B cell (primary cell): Measurements from ENCODE around the gene CYP27A1. TPM values are rescaled to one million over a fixed set of nuclear protein-coding genes. Genes with fewer than 3 reads are reported as not detected.

Source experiments
- ATAC-seq: fragments of 200-7000 bp; cut with Tn5 transposase; one replicate; pipeline ENCODE4 v1.10.0; 2021; ENCODE audit warnings: low read depth, mild to moderate bottlenecking, moderate number of reproducible peaks, moderate library complexity
- CTCF ChIA-PET: fragments of 350-600 bp; sonication (Branson Sonifier 250); formaldehyde crosslinking; loops from one replicate; lab custom pipeline; 2021; ENCODE audit warnings: antibody characterized with exemption, inconsistent platforms; lab: Charles Lee
- POLR2A ChIA-PET: fragments of 350-600 bp; sonication (Branson Sonifier 250); formaldehyde crosslinking; loops from one replicate; lab custom pipeline; 2021; ENCODE audit warnings: antibody characterized with exemption; lab: Charles Lee
- DNase-seq: peaks from one replicate; pipeline ENCODE4 v3.0.0; 2013
- H2AFZ ChIP-seq: 2 replicates; pipeline ENCODE4 v1.6.1; 2012; ENCODE audit warnings: mild to moderate bottlenecking, low read depth, low read length; ENCODE audit not compliant: insufficient read depth, poor library complexity, severe bottlenecking
- H3K27ac ChIP-seq, 2 donors: 1 replicate in 1 of 2; 2 replicates in 1 of 2; pipeline ENCODE4 v1.5.1; 2012 to 2013; ENCODE audit warnings: low read length in 2 of 2, mild to moderate bottlenecking in 2 of 2, moderate library complexity in 1 of 2
- H3K27me3 ChIP-seq, 4 experiments: fragments of 200-600 bp in 1 of 4; sonication (generic) in 1 of 4; replicated peaks in 1 of 4; 1 replicate in 2 of 4; 2 replicates in 2 of 4; pipeline versions ENCODE4 v1.6.1 to v1.7.0; 2013 to 2016; ENCODE audit warnings: low read length in 3 of 4, mild to moderate bottlenecking in 2 of 4, mixed read lengths in 1 of 4, moderate library complexity in 1 of 4; ENCODE audit not compliant: insufficient read depth in 4 of 4, control insufficient read depth in 3 of 4; ENCODE audit errors: control extremely low read depth in 1 of 4
- H3K36me3 ChIP-seq, 2 experiments: replicated peaks in 1 of 2; 1 replicate in 1 of 2; 2 replicates in 1 of 2; pipeline versions ENCODE4 v1.6.1 to v1.7.1; 2013; ENCODE audit warnings: low read length in 1 of 2; ENCODE audit not compliant: insufficient read depth in 2 of 2, control insufficient read depth in 1 of 2; ENCODE audit errors: control extremely low read depth in 1 of 2, extremely low read depth in 1 of 2
- H3K4me1 ChIP-seq, 2 donors: fragments of 200-600 bp in 1 of 2; sonication (generic) in 1 of 2; 1 replicate in 1 of 2; 2 replicates in 1 of 2; pipeline versions ENCODE4 v1.5.1 to v1.6.1; 2013 to 2017; ENCODE audit warnings: low read length in 2 of 2; ENCODE audit not compliant: control insufficient read depth in 2 of 2, insufficient read depth in 2 of 2
- H3K4me2 ChIP-seq: replicated peaks from 2 replicates; pipeline ENCODE3; 2012; ENCODE audit warnings: mild to moderate bottlenecking, low read depth, low read length; ENCODE audit not compliant: poor library complexity, severe bottlenecking
- H3K4me3 ChIP-seq, 5 experiments: fragments of 200-600 bp in 1 of 5; sonication (generic) in 1 of 5; 1 replicate in 3 of 5; 2 replicates in 2 of 5; pipeline versions ENCODE4 v1.5.1 to v1.7.0; 2011 to 2016; ENCODE audit warnings: low read length in 4 of 5, mild to moderate bottlenecking in 4 of 5, low read depth in 2 of 5, control low read depth in 1 of 5, moderate library complexity in 1 of 5; ENCODE audit not compliant: insufficient read depth in 1 of 5; ENCODE audit errors: control extremely low read depth in 1 of 5, extremely low read depth in 1 of 5
- H3K79me2 ChIP-seq: fragments of 200-600 bp; sonication (generic); one replicate; pipeline ENCODE4 v1.6.0; 2016; ENCODE audit warnings: low read length; ENCODE audit not compliant: control insufficient read depth, insufficient read depth
- H3K9ac ChIP-seq: fragments of 200-600 bp; sonication (generic); 2 replicates; pipeline ENCODE4 v1.6.1; 2017; ENCODE audit warnings: mild to moderate bottlenecking, low read length, moderate library complexity
- H3K9me3 ChIP-seq, 3 donors: one replicate each; pipeline versions ENCODE4 v1.6.1 to v1.7.1; 2013; ENCODE audit warnings: low read length in 2 of 3; ENCODE audit not compliant: control insufficient read depth in 2 of 3, insufficient read depth in 1 of 3; ENCODE audit errors: control extremely low read depth in 1 of 3
- H4K20me1 ChIP-seq: 2 replicates; pipeline ENCODE4 v1.6.0; 2012; ENCODE audit warnings: mild to moderate bottlenecking, low read length; ENCODE audit not compliant: insufficient read depth, control insufficient read depth, poor library complexity, severe bottlenecking
- H3K27ac Mint-ChIP-seq: one replicate; pipeline ENCODE4 v1.8.0; 2021; ENCODE audit warnings: mixed read lengths
- H3K27me3 Mint-ChIP-seq: one replicate; pipeline ENCODE4 v1.8.0; 2021; ENCODE audit warnings: mixed read lengths
- H3K4me1 Mint-ChIP-seq: one replicate; pipeline ENCODE4 v1.8.0; 2021; ENCODE audit warnings: mixed read lengths
- H3K4me3 Mint-ChIP-seq: one replicate; pipeline ENCODE4 v1.8.0; 2021; ENCODE audit warnings: mixed read lengths
- H3K9me3 Mint-ChIP-seq: one replicate; pipeline ENCODE4 v1.8.0; 2022; ENCODE audit warnings: mixed read lengths; ENCODE audit not compliant: insufficient read depth
- CTCF ChIP-seq: fragments of 200-600 bp; IDR thresholded peaks from one replicate; pipeline ENCODE4 v1.8.0; 2022; ENCODE audit warnings: antibody characterized with exemption, mild to moderate bottlenecking
- EZH2 ChIP-seq: IDR thresholded peaks from 2 replicates; pipeline ENCODE4 v1.6.1; 2012; ENCODE audit warnings: borderline replicate concordance, low read depth, mild to moderate bottlenecking, moderate library complexity, low read length; ENCODE audit not compliant: insufficient read depth, poor library complexity, severe bottlenecking
- WGBS: methylation state at CpG from one replicate; pipeline ENCODE4 v1.1.5; 2013; ENCODE audit warnings: missing lambda C conversion rate; ENCODE audit not compliant: insufficient coverage; 5-methylcytosine and 5-hydroxymethylcytosine counted together
- intact Hi-C: fragments of 100-400 bp; cut with micrococcal nuclease; formaldehyde crosslinking; loops from one replicate; pipeline ENCODE4 v1.10.0; 2022
- polyA plus RNA-seq: library from polyadenylated mRNA; depleted of rRNA; stranded (reverse); fragments of >200 nt; gene quantifications from 2 replicates; pipeline ENCODE4 v1.2.3, GENCODE V29; 2012
- total RNA-seq, 2 donors: library from RNA; stranded (reverse); fragments of 120-200 nt in 1 of 2; gene quantifications; 1 replicate in 1 of 2; 2 replicates in 1 of 2; pipeline versions ENCODE4 v1.2.3 to v1.2.4, GENCODE V29; 2013 to 2022

Gene CYP27A1
- total and polyA plus RNA-seq, 2 donors (not counting 1 experiment from before 2014, with no cell fraction given), result 0.39 to 1.1 TPM

DNA sequence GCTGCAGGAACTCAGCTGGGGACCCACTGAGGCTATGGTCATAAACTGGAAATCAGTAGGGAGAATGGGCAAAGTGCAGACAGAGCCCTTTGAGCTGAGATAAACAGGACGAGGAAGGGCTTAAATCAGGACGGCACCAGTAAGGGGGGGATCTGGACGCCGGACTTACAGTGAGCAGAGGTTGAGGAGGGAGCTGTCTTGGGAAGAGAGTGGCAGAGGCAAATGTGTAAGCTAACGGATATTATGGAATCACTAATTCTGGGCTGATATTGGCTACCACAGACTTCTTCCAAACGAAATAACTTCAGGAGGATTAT, 539 bp downstream of the CYP27A1 start:
- no peak overlapping the region for H2AFZ ChIP-seq
- DNase-seq (no peak), ATAC-seq (no peak)
- Mint-ChIP-seq H3K27me3 (peaks cover 48% of the 10 kb centered on the region), H3K4me3 (no peak overlapping the region), H3K4me1 (peaks cover 6% of the 10 kb centered on the region), H3K27ac (no peak overlapping the region), H3K9me3 (peaks cover under 1% of the 10 kb centered on the region)
- H3K4me2 ChIP-seq, result no peak overlapping the region
- no peaks in the 10 kb centered on the region for H4K20me1 ChIP-seq
- peaks cover 6 to 11% of the 10 kb centered on the region in 2 donors for H3K4me1 ChIP-seq
- TF ChIP-seq CTCF, result no peak
- no peak for TF ChIP-seq EZH2
- H3K27ac ChIP-seq, result no peak overlapping the region
- no peaks in the 10 kb centered on the region for H3K36me3 ChIP-seq
- intact Hi-C loops, result no loop called here
- WGBS, result 50% methylated on average over 4 of the region's 6 CpGs
- CTCF ChIA-PET, result no interaction called here
- no peak overlapping the region for H3K9ac ChIP-seq
- POLR2A ChIA-PET, result no interaction called here
- no peaks in the 10 kb centered on the region for H3K79me2 ChIP-seq
- H3K4me3 ChIP-seq, result no peak overlapping the region
- H3K27me3 ChIP-seq, result peaks cover 0 to 39% (median 16%) of the 10 kb centered on the region in 4 experiments
- peaks cover 0 to 8% (median 0%) of the 10 kb centered on the region in 3 donors for H3K9me3 ChIP-seq

- Mint-ChIP-seq H3K9me3 (peaks cover 4% of the 10 kb centered on the region), H3K4me1 (peaks cover 6% of the 10 kb centered on the region), H3K27ac (no peak overlapping the region), H3K27me3 (peaks cover 54% of the 10 kb centered on the region), H3K4me3 (no peak overlapping the region)
- no peak for TF ChIP-seq CTCF
- no peak for TF ChIP-seq EZH2
- no peaks in the 10 kb centered on the region for H3K9me3 ChIP-seq
- H3K79me2 ChIP-seq, result no peaks in the 10 kb centered on the region
- DNase-seq (no peak), ATAC-seq (no peak)
- CTCF ChIA-PET, result no interaction called here
- H3K4me2 ChIP-seq, result no peak overlapping the region
- H3K36me3 ChIP-seq, result no peaks in the 10 kb centered on the region
- WGBS, result 96% methylated on average over 4 of the region's 4 CpGs
- H3K4me3 ChIP-seq, result no peak overlapping the region
- intact Hi-C loops, result no loop called here
- no peaks in the 10 kb centered on the region for H4K20me1 ChIP-seq
- H3K27me3 ChIP-seq, result peaks cover 0 to 39% (median 16%) of the 10 kb centered on the region in 4 experiments
- no peak overlapping the region for H3K9ac ChIP-seq
- H3K27ac ChIP-seq, result no peak overlapping the region
- no peak overlapping the region for H2AFZ ChIP-seq
- H3K4me1 ChIP-seq, result peaks cover 6 to 11% of the 10 kb centered on the region in 2 donors
- POLR2A ChIA-PET, result no interaction called here
Measured at GRCh38 chr2:218783688-218784087, 1.7 kb downstream of the CYP27A1 start.
